ENCODE measurements around the gene SLC24A3. TPM values are rescaled to one million over a fixed set of nuclear protein-coding genes. Genes with fewer than 3 reads are reported as not detected.

Gene SLC24A3
- total and polyA plus RNA-seq, 2 of the 13 experiments (the other 11 are each of a cell fraction or from before 2014, with no cell fraction given) = not detected

GRCh38 chr20:19397666-19398065, 185.2 kb downstream of the SLC24A3 start (continued):
- TF ChIP-seq REPIN1 (CRISPR knock-in tag; IDR thresholded peaks at IDR 0.05; ENCODE audit: borderline replicate concordance, low read depth) = no peak

DNA sequence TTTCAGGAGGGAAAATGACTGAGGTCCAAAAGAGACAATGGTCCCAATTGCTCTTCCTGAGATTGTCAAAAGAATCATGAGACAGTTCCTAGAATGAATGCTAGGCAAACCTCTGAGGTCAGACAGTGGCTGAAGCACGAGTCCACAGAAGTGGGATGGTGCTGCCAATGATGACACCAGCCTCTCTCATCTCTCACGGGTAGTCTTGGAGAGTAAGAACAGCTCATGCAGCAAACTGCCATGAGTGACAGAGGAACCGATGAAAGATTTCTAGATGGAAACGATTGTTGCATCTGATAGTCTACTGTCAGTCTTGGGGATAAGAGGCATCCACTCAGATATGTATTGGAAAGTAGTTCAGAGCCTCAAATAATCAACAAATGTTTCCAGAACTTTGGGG, 188.7 kb downstream of the SLC24A3 start:
- Histone ChIP-seq H3K9me3 (ENCODE audit: low read length) (peaks cover 47% of the 10 kb centered on the region), H3K27me3 (ENCODE audit: control insufficient read depth in 1 of 2, insufficient read depth in 2 of 2, low read length in 2 of 2) (no peaks in the 10 kb centered on the region), H3K36me3 (replicated peaks in 1 of 2; ENCODE audit: control insufficient read depth in 1 of 2, insufficient read depth in 2 of 2, low read length in 2 of 2) (no peaks in the 10 kb centered on the region), H3K27ac (ENCODE audit: extremely low read length, insufficient read depth, low read length) (no peak overlapping the region), H3K79me2 (ENCODE audit: insufficient read depth, low read length) (no peaks in the 10 kb centered on the region), H2AFZ (ENCODE audit: low read length) (no peak overlapping the region), H3K4me1 (ENCODE audit: insufficient read depth, low read length) (no peaks in the 10 kb centered on the region), H3K9ac (ENCODE audit: insufficient read depth, low read depth, low read length) (no peak overlapping the region), H3K4me3 (replicated peaks in 1 of 3; ENCODE audit: insufficient read depth in 1 of 3, low read depth in 2 of 3, low read length in 3 of 3) (no peak overlapping the region), H4K20me1 (ENCODE audit: insufficient read depth, low read length) (no peaks in the 10 kb centered on the region), H3K4me2 (ENCODE audit: low read depth, low read length) (no peak overlapping the region)
- intact Hi-C loops (cut with micrococcal nuclease; ENCODE audit: unreplicated experiment) (no loop called here), in situ Hi-C loops (cut with HindIII; ENCODE audit: extremely low pct_ligation_motif_present, low pct_unique_long_range_greater_than_20kb) (no loop called here)
- BruUV-seq (replicated peaks) = no TSS peak
- WGBS (ENCODE audit: low lambda C conversion rate) = 11% methylated on average over 4 of the region's 4 CpGs
- ChIA-PET CTCF (ENCODE audit: low intra/inter-chr PET ratio, low total read pairs) (no interaction called here), POLR2A (no interaction called here)
- ATAC-seq = no peak
- DNase-seq (ENCODE audit: low spot score) = no peak
- TF ChIP-seq ZNF792 (CRISPR knock-in tag; IDR thresholded peaks at IDR 0.05) = no peak
- no peak for TF ChIP-seq HNF4G (IDR thresholded peaks at IDR 0.05; ENCODE audit: borderline replicate concordance, low read depth, low read length)
- TF ChIP-seq HNF4G (CRISPR knock-in tag; IDR thresholded peaks at IDR 0.05; ENCODE audit: borderline replicate concordance, low read depth) = no peak
- no peak for TF ChIP-seq IRF9 (CRISPR knock-in tag; IDR thresholded peaks at IDR 0.05; ENCODE audit: borderline replicate concordance)
- TF ChIP-seq TBX2 (CRISPR knock-in tag; IDR thresholded peaks at IDR 0.05; ENCODE audit: borderline replicate concordance) = no peak
- no peak for TF ChIP-seq MLX (CRISPR knock-in tag; IDR thresholded peaks at IDR 0.05)
- TF ChIP-seq MLXIP (CRISPR knock-in tag; IDR thresholded peaks at IDR 0.05; ENCODE audit: borderline replicate concordance) = no peak
- TF ChIP-seq ZSCAN30 (CRISPR knock-in tag; IDR thresholded peaks at IDR 0.05) = no peak
- no peak for TF ChIP-seq IRX3 (CRISPR knock-in tag; IDR thresholded peaks at IDR 0.05; ENCODE audit: borderline replicate concordance, low read depth)
- no peak for TF ChIP-seq RFX1 (IDR thresholded peaks at IDR 0.05)
- no peak for TF ChIP-seq ZNF510 (CRISPR knock-in tag; IDR thresholded peaks at IDR 0.05; ENCODE audit: low read depth)
- TF ChIP-seq ZNF746 (CRISPR knock-in tag; IDR thresholded peaks at IDR 0.05) = no peak
- no peak for TF ChIP-seq ZKSCAN1 (IDR thresholded peaks at IDR 0.05; ENCODE audit: low read length)
- no peak for FAIRE-seq
